ENCODE measurements around the gene MYL11.
"Not testable (repeated sequence)": the region's sequence is repeated elsewhere in the genome, so short reads cannot be mapped to it uniquely, and the experiment has no call there.

Gene MYL11

GRCh38 chr16:30395992-30396585 is 21.5 kb downstream of the MYL11 start:
- no peak for DNase-seq (ENCODE audit: low read depth, low spot score)

GRCh38 chr16:30396627-30397026 is 22.0 kb downstream of the MYL11 start:
- not testable (repeated sequence) for DNase-seq (ENCODE audit: low read depth, low spot score)

- no peak for DNase-seq (ENCODE audit: low read depth, low spot score)
These were observed 22.5 kb downstream of the MYL11 start for GRCh38 chr16:30397056-30397455.

- no peak for DNase-seq (ENCODE audit: low read depth, low spot score)
These were observed 23.4 kb downstream of the MYL11 start for GRCh38 chr16:30397776-30398660.

- DNase-seq (ENCODE audit: low read depth, low spot score): peak; percentile 22
These were observed 24.2 kb downstream of the MYL11 start for GRCh38 chr16:30398661-30399434.

GRCh38 chr16:30399435-30400186 is 25.0 kb downstream of the MYL11 start:
- DNase-seq (ENCODE audit: low read depth, low spot score): no peak

GRCh38 chr16:30401768-30402425 is 27.3 kb downstream of the MYL11 start:
- DNase-seq (ENCODE audit: low read depth, low spot score): no peak

GRCh38 chr16:30406795-30407101 is 32.1 kb downstream of the MYL11 start:
- no peak for DNase-seq (ENCODE audit: low read depth, low spot score)

GRCh38 chr16:30407102-30407803 is 32.7 kb downstream of the MYL11 start, which contains the start of gene ZNF771:
ZNF771 (plus strand) TSS chr16:30407606; CDS start chr16:30408054, 448 bp downstream.
- peak; percentile 95 for DNase-seq (ENCODE audit: low read depth, low spot score)

GRCh38 chr16:30407804-30408534 is 33.4 kb downstream of the MYL11 start:
- DNase-seq (ENCODE audit: low read depth, low spot score): no peak

- peak; percentile 94 for DNase-seq (ENCODE audit: low read depth, low spot score)
These were observed 34.8 kb downstream of the MYL11 start for GRCh38 chr16:30409125-30410060.

- no peak for DNase-seq (ENCODE audit: low read depth, low spot score)
These were observed 38.7 kb downstream of the MYL11 start for GRCh38 chr16:30413112-30413806.

- DNase-seq (ENCODE audit: low read depth, low spot score): no peak
These were observed 39.6 kb downstream of the MYL11 start for GRCh38 chr16:30414159-30414558.

- no peak for DNase-seq (ENCODE audit: low read depth, low spot score)
These were observed 41.5 kb downstream of the MYL11 start for GRCh38 chr16:30416047-30416603.

- no peak for DNase-seq (ENCODE audit: low read depth, low spot score)
These were observed 42.3 kb downstream of the MYL11 start for GRCh38 chr16:30416624-30417528.

GRCh38 chr16:30417529-30418349 is 43.1 kb downstream of the MYL11 start:
- DNase-seq (ENCODE audit: low read depth, low spot score): peak; percentile 97

All from astrocyte of the hippocampus (primary cell).